IPS-18c (cell line): Measurements from ENCODE around the gene ASS1.

Experiments
- H3K4me3 ChIP-seq: 2 replicates; pipeline ENCODE4 v1.7.0; 2013; ENCODE audit warnings: low read depth, mild to moderate bottlenecking, low read length, moderate library complexity; ENCODE audit not compliant: insufficient read depth
- H3K9me3 ChIP-seq: one replicate; pipeline ENCODE4 v1.6.1; 2013; ENCODE audit warnings: mild to moderate bottlenecking, low read length, moderate library complexity; ENCODE audit not compliant: control insufficient read depth, insufficient read depth

Gene ASS1

GRCh38 chr9:130474106-130474505, 29.3 kb downstream of the ASS1 start:
- Histone ChIP-seq H3K9me3 (no peaks in the 10 kb centered on the region), H3K4me3 (no peak overlapping the region)

- Histone ChIP-seq H3K9me3 (no peaks in the 10 kb centered on the region), H3K4me3 (no peak overlapping the region)
Measured at GRCh38 chr9:130476151-130476730, 31.5 kb downstream of the ASS1 start.

GRCh38 chr9:130477564-130477963, 32.8 kb downstream of the ASS1 start:
- no peak overlapping the region for H3K4me3 ChIP-seq
- H3K9me3 ChIP-seq, result no peaks in the 10 kb centered on the region

- H3K4me3 ChIP-seq, result no peak overlapping the region
- H3K9me3 ChIP-seq, result no peaks in the 10 kb centered on the region
Measured at GRCh38 chr9:130478152-130478551, 33.4 kb downstream of the ASS1 start.

GRCh38 chr9:130478736-130479575, 34.2 kb downstream of the ASS1 start:
- Histone ChIP-seq H3K4me3 (no peak overlapping the region), H3K9me3 (no peaks in the 10 kb centered on the region)

- Histone ChIP-seq H3K4me3 (no peak overlapping the region), H3K9me3 (no peaks in the 10 kb centered on the region)
Measured at GRCh38 chr9:130479587-130479986, 34.8 kb downstream of the ASS1 start.

- peaks cover 2% of the 10 kb centered on the region for H3K9me3 ChIP-seq
- H3K4me3 ChIP-seq, result no peak overlapping the region
Measured at GRCh38 chr9:130480673-130481072, 35.9 kb downstream of the ASS1 start.

GRCh38 chr9:130482463-130482862, 37.7 kb downstream of the ASS1 start:
- Histone ChIP-seq H3K9me3 (peaks cover 2% of the 10 kb centered on the region), H3K4me3 (no peak overlapping the region)

GRCh38 chr9:130483371-130483971, 38.7 kb downstream of the ASS1 start:
- H3K9me3 ChIP-seq, result peaks cover 2% of the 10 kb centered on the region
- H3K4me3 ChIP-seq, result no peak overlapping the region

GRCh38 chr9:130484362-130485072, 39.8 kb downstream of the ASS1 start:
- H3K4me3 ChIP-seq, result no peak overlapping the region
- H3K9me3 ChIP-seq, result peaks cover 2% of the 10 kb centered on the region

- H3K4me3 ChIP-seq, result no peak overlapping the region
- H3K9me3 ChIP-seq, result peaks cover 2% of the 10 kb centered on the region
Measured at GRCh38 chr9:130486103-130486502, 41.3 kb downstream of the ASS1 start.

- Histone ChIP-seq H3K4me3 (no peak overlapping the region), H3K9me3 (peaks cover 2% of the 10 kb centered on the region)
Measured at GRCh38 chr9:130487500-130487899, 42.7 kb downstream of the ASS1 start.

GRCh38 chr9:130488621-130489330, 44.0 kb downstream of the ASS1 start:
- H3K4me3 ChIP-seq, result no peak overlapping the region
- peaks cover 2% of the 10 kb centered on the region for H3K9me3 ChIP-seq

GRCh38 chr9:130490981-130491380, 46.2 kb downstream of the ASS1 start:
- Histone ChIP-seq H3K9me3 (no peaks in the 10 kb centered on the region), H3K4me3 (no peak overlapping the region)

GRCh38 chr9:130491830-130492482, 47.2 kb downstream of the ASS1 start:
- Histone ChIP-seq H3K4me3 (no peak overlapping the region), H3K9me3 (no peaks in the 10 kb centered on the region)

- H3K9me3 ChIP-seq, result no peaks in the 10 kb centered on the region
- no peak overlapping the region for H3K4me3 ChIP-seq
Measured at GRCh38 chr9:130493021-130493420, 48.3 kb downstream of the ASS1 start.

- H3K4me3 ChIP-seq, result no peak overlapping the region
- H3K9me3 ChIP-seq, result no peaks in the 10 kb centered on the region
Measured at GRCh38 chr9:130493476-130493875, 48.7 kb downstream of the ASS1 start.
